OCI-LY1 (cell line): ENCODE data around the gene PPEF2.

Experiments
- H2AFZ ChIP-seq: fragments of 200-600 bp; sonication (generic), shearing (Covaris generic); 2 replicates; pipeline ENCODE4 v1.6.0; 2014; ENCODE audit warnings: antibody characterized with exemption, mild to moderate bottlenecking, low read length
- H3F3A ChIP-seq: fragments of 200-600 bp; sonication (generic), shearing (Covaris generic); 2 replicates; pipeline ENCODE4 v1.6.0; 2014; ENCODE audit warnings: mild to moderate bottlenecking, antibody characterized with exemption, low read length, moderate library complexity; ENCODE audit not compliant: insufficient read depth
- H3K27ac ChIP-seq: fragments of 200-600 bp; sonication (generic); 2 replicates; pipeline ENCODE4 v1.5.1; 2014; ENCODE audit warnings: low read length, mixed run types, mild to moderate bottlenecking, low read depth; ENCODE audit not compliant: poor library complexity, severe bottlenecking
- H3K27me3 ChIP-seq: fragments of 200-600 bp; sonication (generic); 2 replicates; pipeline ENCODE4 v1.6.0; 2014; ENCODE audit warnings: antibody characterized with exemption, mild to moderate bottlenecking, low read length, moderate library complexity; ENCODE audit not compliant: insufficient read depth
- H3K36me3 ChIP-seq: fragments of 200-600 bp; sonication (generic); 2 replicates; pipeline ENCODE4 v1.6.1; 2014; ENCODE audit warnings: mild to moderate bottlenecking, antibody characterized with exemption, low read length, moderate library complexity, mixed read lengths; ENCODE audit not compliant: insufficient read depth
- H3K4me1 ChIP-seq: fragments of 200-600 bp; sonication (generic); 2 replicates; pipeline ENCODE4 v1.5.1; 2014; ENCODE audit warnings: mild to moderate bottlenecking, low read length, moderate library complexity; ENCODE audit not compliant: insufficient read depth, severe bottlenecking
- H3K4me2 ChIP-seq: fragments of 200-600 bp; sonication (generic), shearing (Covaris generic); 2 replicates; pipeline ENCODE4 v1.6.1; 2014; ENCODE audit warnings: low read length
- H3K4me3 ChIP-seq: fragments of 200-600 bp; sonication (generic); 2 replicates; pipeline ENCODE4 v1.5.1; 2014; ENCODE audit warnings: low read length, low read depth, mild to moderate bottlenecking, mixed read lengths; ENCODE audit not compliant: poor library complexity, severe bottlenecking
- H3K79me2 ChIP-seq: fragments of 200-600 bp; shearing (Covaris generic); 2 replicates; pipeline ENCODE4 v1.6.1; 2016; ENCODE audit warnings: mixed run types, low read length, mixed read lengths; ENCODE audit not compliant: insufficient read depth
- H3K9ac ChIP-seq: fragments of 200-600 bp; sonication (generic), shearing (Covaris generic); 2 replicates; pipeline ENCODE4 v1.6.1; 2014; ENCODE audit warnings: mild to moderate bottlenecking, low read length, mixed read lengths
- H3K9me2 ChIP-seq: fragments of 200-600 bp; sonication (generic), shearing (Covaris generic); 2 replicates; pipeline ENCODE4 v1.6.1; 2014; ENCODE audit warnings: low read depth, mild to moderate bottlenecking, low read length, mixed read lengths
- H3K9me3 ChIP-seq: fragments of 200-600 bp; shearing (Covaris generic); 2 replicates; pipeline ENCODE4 v1.6.1; 2014; ENCODE audit warnings: low read length, mixed read lengths
- H4K20me1 ChIP-seq: fragments of 200-600 bp; sonication (generic), shearing (Covaris generic); 2 replicates; pipeline ENCODE4 v1.6.0; 2016; ENCODE audit warnings: mild to moderate bottlenecking, low read length; ENCODE audit not compliant: insufficient read depth
- CTCF ChIP-seq: fragments of 200-600 bp; sonication (generic), shearing (Covaris generic); IDR thresholded peaks from 2 replicates; pipeline ENCODE4 v1.5.1; 2017; ENCODE audit warnings: mild to moderate bottlenecking, antibody characterized with exemption, low read length, moderate library complexity, mixed read lengths
- EZH2 ChIP-seq: fragments of 200-600 bp; sonication (generic), shearing (Covaris generic); IDR thresholded peaks from 2 replicates; pipeline ENCODE4 v1.8.0; 2017; ENCODE audit warnings: borderline replicate concordance, mixed run types, mild to moderate bottlenecking, antibody characterized with exemption, low read length, moderate library complexity, mixed read lengths

The PPEF2 gene

GRCh38 chr4:75908555-75908954, 6.3 kb upstream of the PPEF2 start:
- TF ChIP-seq EZH2 (no peak), CTCF (no peak)
- H3K4me1 ChIP-seq = no peaks in the 10 kb centered on the region
- H3K9me3 ChIP-seq = no peaks in the 10 kb centered on the region
- no peaks in the 10 kb centered on the region for H4K20me1 ChIP-seq
- H3K27ac ChIP-seq = no peak overlapping the region
- no peak overlapping the region for H3K4me3 ChIP-seq
- no peak overlapping the region for H2AFZ ChIP-seq
- no peaks in the 10 kb centered on the region for H3K36me3 ChIP-seq
- no peaks in the 10 kb centered on the region for H3K9me2 ChIP-seq
- H3K9ac ChIP-seq = no peak overlapping the region
- H3K27me3 ChIP-seq = 0 out of 2 replicates have a peak, but pooled peaks cover 3% of the 10 kb centered on the region
- H3K4me2 ChIP-seq = no peak overlapping the region
- no peaks in the 10 kb centered on the region for H3K79me2 ChIP-seq
- H3F3A ChIP-seq = no peaks in the 10 kb centered on the region

- Histone ChIP-seq H3K4me3 (no peak overlapping the region), H3K79me2 (no peaks in the 10 kb centered on the region), H3K9ac (no peak overlapping the region), H3K4me2 (no peak overlapping the region), H3K27ac (no peak overlapping the region), H3K36me3 (no peaks in the 10 kb centered on the region), H3K4me1 (no peaks in the 10 kb centered on the region), H3K27me3 (0 out of 2 replicates have a peak, but pooled peaks cover 3% of the 10 kb centered on the region), H3K9me3 (no peaks in the 10 kb centered on the region), H3K9me2 (no peaks in the 10 kb centered on the region), H2AFZ (no peak overlapping the region), H3F3A (no peaks in the 10 kb centered on the region), H4K20me1 (no peaks in the 10 kb centered on the region)
- no peak for TF ChIP-seq EZH2
- TF ChIP-seq CTCF = no peak
Observed at GRCh38 chr4:75907966-75908365, 5.7 kb upstream of the PPEF2 start.

- Histone ChIP-seq H3K27ac (no peak overlapping the region), H3K79me2 (no peaks in the 10 kb centered on the region), H3K9me2 (no peaks in the 10 kb centered on the region), H4K20me1 (no peaks in the 10 kb centered on the region), H3K4me2 (no peak overlapping the region), H3K9ac (no peak overlapping the region), H3K9me3 (peaks cover 1% of the 10 kb centered on the region; the same call in 1 of the 2 replicates), H3K4me3 (no peak overlapping the region), H3K27me3 (0 out of 2 replicates have a peak, but pooled peaks cover 3% of the 10 kb centered on the region), H3K4me1 (peaks cover 11% of the 10 kb centered on the region), H2AFZ (no peak overlapping the region), H3F3A (no peaks in the 10 kb centered on the region), H3K36me3 (no peaks in the 10 kb centered on the region)
- TF ChIP-seq EZH2 (no peak), CTCF (no peak)
Observed at GRCh38 chr4:75904076-75904475, 1.8 kb upstream of the PPEF2 start.
